ENCODE data around the gene NIP7. TPM values are rescaled to one million over a fixed set of nuclear protein-coding genes. Genes with fewer than 3 reads are reported as not detected.

NIP7 gene
- total and polyA plus RNA-seq, 2 donors (not counting 3 experiments of a cell fraction or from before 2014, with no cell fraction given): 8.8 to 46.8 TPM

DNA sequence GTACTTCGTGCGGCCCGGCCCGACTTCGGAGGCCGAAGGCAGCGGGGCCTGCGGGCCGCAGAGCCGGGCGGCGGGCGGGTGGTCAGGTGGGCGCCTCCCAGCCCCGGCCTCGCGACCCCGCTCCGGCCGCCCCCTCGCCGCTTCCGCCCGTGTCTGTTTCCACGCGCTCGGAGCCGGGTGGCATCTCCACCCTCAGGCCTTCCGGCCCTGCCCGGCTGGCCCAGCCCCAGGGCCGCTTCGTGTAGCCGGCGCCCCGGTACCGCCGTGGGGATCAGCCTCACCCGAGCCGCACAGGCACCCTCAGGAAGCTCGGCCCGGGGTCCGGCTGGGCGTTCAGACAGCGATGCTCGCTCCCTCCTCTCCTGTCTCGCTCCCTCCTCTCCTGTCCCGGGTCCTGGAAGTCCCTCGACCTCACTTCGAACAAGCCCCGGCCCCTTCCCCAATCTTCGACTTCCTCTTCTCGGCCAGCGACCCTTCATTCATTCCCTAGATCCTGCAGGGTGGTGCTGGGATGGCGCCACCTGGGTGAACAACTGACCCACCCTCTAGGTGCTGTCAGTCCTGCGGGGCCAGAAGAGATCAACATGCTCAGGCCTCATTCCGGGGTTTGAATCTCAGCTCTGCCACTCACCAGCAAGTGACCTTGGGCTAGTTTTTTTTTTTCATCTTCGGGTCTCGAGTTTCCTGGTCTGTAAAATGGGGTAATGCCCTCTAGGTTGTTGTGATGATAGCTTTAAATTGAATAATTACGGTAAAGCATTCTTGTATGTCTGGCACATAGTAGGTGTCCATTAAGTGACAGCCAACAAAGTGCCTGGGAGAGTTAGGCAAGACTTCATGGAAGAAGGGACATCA lies 27.8 kb upstream of the NIP7 start:
- peak overlapping the region; percentile 30 for H3K27ac ChIP-seq (ENCODE audit: insufficient read depth, low read depth, low read length)
- BruUV-seq (replicated peaks): TSS peak; percentile 26
- H3K9me1 ChIP-seq (replicated peaks; ENCODE audit: control insufficient read depth, extremely low read depth, insufficient read depth, low read length): no peaks in the 10 kb centered on the region
- no peaks in the 10 kb centered on the region for H4K20me1 ChIP-seq (replicated peaks; ENCODE audit: control insufficient read depth, extremely low read depth, insufficient read depth, low read length)
- peak overlapping the region; percentile 56 to 76 (median 59) for H3K4me3 ChIP-seq (replicated peaks in 1 of 3; ENCODE audit: insufficient read depth in 1 of 3, low read depth in 1 of 3, low read length in 3 of 3)
- ChIA-PET POLR2A (interaction anchor here (0.6 kb wide), 1 partner anchor 144 kb away, joined by 5 read pairs; no protein-coding TSS in a partner anchor), CTCF (interaction anchor here (1.1 to 1.4 kb wide), 2 partner anchors 162 to 464 kb away, joined by 3 to 4 read pairs; no protein-coding TSS in a partner anchor)
- FAIRE-seq (peak; percentile 60), DNase-seq (ENCODE audit: low read depth, low spot score) (no peak)
- peak overlapping the region; percentile 28 for H2AFZ ChIP-seq (ENCODE audit: low read depth, low read length)
- intact Hi-C loops (cut with micrococcal nuclease) (loop anchor here (1.0 to 5.0 kb wide), 3 partner anchors 19 to 256 kb away; partner anchors contain the start of genes COG8, NFAT5, NIP7 and PDF), dilution Hi-C loops (cut with MboI; ENCODE audit: extremely low pct_ligation_motif_present, low sequenced_read_pairs) (no loop called here)
- TF ChIP-seq GATA2 (IDR thresholded peaks at IDR 0.05; ENCODE audit: insufficient read depth, insufficient read length, low read depth, low read length) (no peak), EZH2 (IDR thresholded peaks at IDR 0.05; ENCODE audit: borderline replicate concordance, low read depth, low read length, severe bottlenecking) (no peak), JUN (IDR thresholded peaks at IDR 0.05; ENCODE audit: borderline replicate concordance, insufficient read depth, insufficient read length, low read depth) (no peak), MYC (IDR thresholded peaks at IDR 0.05; ENCODE audit: low read depth, low read length) (no peak), POLR2A (IDR thresholded peaks at IDR 0.05; ENCODE audit: low read depth, low read length) (no peak), POLR2AphosphoS5 (IDR thresholded peaks at IDR 0.05; ENCODE audit: insufficient read depth, low read depth, low read length) (no peak), FOS (IDR thresholded peaks at IDR 0.05; ENCODE audit: borderline replicate concordance, insufficient read depth, low read length) (no peak)
- TF ChIP-seq, protein P1, sequence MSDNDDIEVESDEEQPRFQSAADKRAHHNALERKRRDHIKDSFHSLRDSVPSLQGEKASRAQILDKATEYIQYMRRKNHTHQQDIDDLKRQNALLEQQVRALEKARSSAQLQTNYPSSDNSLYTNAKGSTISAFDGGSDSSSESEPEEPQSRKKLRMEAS (IDR thresholded peaks at IDR 0.05; ENCODE audit: insufficient read depth, insufficient read length): no peak
- TF ChIP-seq, protein P2, sequence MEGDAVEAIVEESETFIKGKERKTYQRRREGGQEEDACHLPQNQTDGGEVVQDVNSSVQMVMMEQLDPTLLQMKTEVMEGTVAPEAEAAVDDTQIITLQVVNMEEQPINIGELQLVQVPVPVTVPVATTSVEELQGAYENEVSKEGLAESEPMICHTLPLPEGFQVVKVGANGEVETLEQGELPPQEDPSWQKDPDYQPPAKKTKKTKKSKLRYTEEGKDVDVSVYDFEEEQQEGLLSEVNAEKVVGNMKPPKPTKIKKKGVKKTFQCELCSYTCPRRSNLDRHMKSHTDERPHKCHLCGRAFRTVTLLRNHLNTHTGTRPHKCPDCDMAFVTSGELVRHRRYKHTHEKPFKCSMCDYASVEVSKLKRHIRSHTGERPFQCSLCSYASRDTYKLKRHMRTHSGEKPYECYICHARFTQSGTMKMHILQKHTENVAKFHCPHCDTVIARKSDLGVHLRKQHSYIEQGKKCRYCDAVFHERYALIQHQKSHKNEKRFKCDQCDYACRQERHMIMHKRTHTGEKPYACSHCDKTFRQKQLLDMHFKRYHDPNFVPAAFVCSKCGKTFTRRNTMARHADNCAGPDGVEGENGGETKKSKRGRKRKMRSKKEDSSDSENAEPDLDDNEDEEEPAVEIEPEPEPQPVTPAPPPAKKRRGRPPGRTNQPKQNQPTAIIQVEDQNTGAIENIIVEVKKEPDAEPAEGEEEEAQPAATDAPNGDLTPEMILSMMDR (IDR thresholded peaks at IDR 0.05; ENCODE audit: extremely low read depth in 1 of 2, insufficient read depth in 1 of 2, low read depth in 1 of 2, low read length in 2 of 2): no peak
- peaks cover 10% of the 10 kb centered on the region for H3K4me1 ChIP-seq (ENCODE audit: control insufficient read depth, extremely low read depth, insufficient read depth, low read length)
- peaks cover 40% of the 10 kb centered on the region for H3K79me2 ChIP-seq (ENCODE audit: control insufficient read depth, insufficient read depth, low read length)
- H3K4me2 ChIP-seq (ENCODE audit: insufficient read depth, low read length): peak overlapping the region; percentile 90
- no peaks in the 10 kb centered on the region for H3K9me3 ChIP-seq (replicated peaks; ENCODE audit: control insufficient read depth, insufficient read depth, low read length)
- peaks cover 10 to 19% of the 10 kb centered on the region in 2 experiments for H3K36me3 ChIP-seq (ENCODE audit: control insufficient read depth in 2 of 2, extremely low read depth in 1 of 2, insufficient read depth in 2 of 2, low read length in 2 of 2)
- H3K27me3 ChIP-seq (ENCODE audit: control insufficient read depth in 2 of 2, insufficient read depth in 2 of 2, low read length in 2 of 2): no peaks in the 10 kb centered on the region
- peak overlapping the region; percentile 83 for H3K9ac ChIP-seq (replicated peaks; ENCODE audit: extremely low read depth, insufficient read depth, low read length)
